WTC11 (cell line): Measurements from ENCODE around the gene HEPACAM. TPM values are rescaled to one million over a fixed set of nuclear protein-coding genes. Genes with fewer than 3 reads are reported as not detected.

Source experiments
- ATAC-seq: fragments of 200-7000 bp; cut with Tn5 transposase; 2 replicates; pipeline ENCODE4 v1.10.0; 2021; ENCODE audit warnings: mild to moderate bottlenecking, moderate library complexity
- CTCF ChIA-PET: fragments of 300-600 bp; sonication (Branson Sonifier 250); formaldehyde crosslinking; loops from one replicate; lab custom pipeline; 2021; ENCODE audit warnings: antibody characterized with exemption; lab: Charles Lee
- POLR2A ChIA-PET: fragments of 350-600 bp; sonication (Branson Sonifier 250); formaldehyde crosslinking; loops from one replicate; lab custom pipeline; 2021; ENCODE audit warnings: antibody characterized with exemption; lab: Charles Lee
- DNase-seq: peaks from one replicate; pipeline ENCODE4 v3.0.0; 2021; ENCODE audit warnings: low spot score
- H3K27ac Mint-ChIP-seq: 2 replicates; pipeline ENCODE4 v1.8.0; 2021; ENCODE audit warnings: mixed read lengths
- H3K27me3 Mint-ChIP-seq: 2 replicates; pipeline ENCODE4 v1.8.0; 2021; ENCODE audit warnings: low read depth, mild to moderate bottlenecking, moderate library complexity, mixed read lengths
- H3K36me3 Mint-ChIP-seq: 2 replicates; pipeline ENCODE4 v1.8.0; 2021; ENCODE audit warnings: mixed read lengths
- H3K4me1 Mint-ChIP-seq: 2 replicates; pipeline ENCODE4 v1.8.0; 2022; ENCODE audit warnings: mixed read lengths
- H3K4me3 Mint-ChIP-seq: 2 replicates; pipeline ENCODE4 v1.8.0; 2021; ENCODE audit warnings: mild to moderate bottlenecking, moderate library complexity, mixed read lengths
- H3K9me3 Mint-ChIP-seq: 2 replicates; pipeline ENCODE4 v1.8.0; 2021; ENCODE audit warnings: mixed read lengths
- CBFB ChIP-seq: sonication (generic); formaldehyde crosslinking; IDR thresholded peaks from 2 replicates; pipeline ENCODE4 v1.8.1; 2022; ENCODE audit warnings: mild to moderate bottlenecking, low read depth, missing genetic modification reagents
- CDX4 ChIP-seq: fragments of 250-450 bp; sonication (Bioruptor Pico); IDR thresholded peaks from 2 replicates; pipeline ENCODE4 v1.9.0; 2021; ENCODE audit warnings: moderate library complexity, mild to moderate bottlenecking, inconsistent platforms, borderline replicate concordance
- CREM ChIP-seq: sonication (generic); formaldehyde crosslinking; IDR thresholded peaks from 2 replicates; pipeline ENCODE4 v1.8.1; 2022; ENCODE audit warnings: mild to moderate bottlenecking, missing genetic modification reagents, moderate library complexity
- E2F4 ChIP-seq: sonication (generic); formaldehyde crosslinking; IDR thresholded peaks from 2 replicates; pipeline ENCODE4 v1.8.1; 2022; ENCODE audit warnings: low read depth, mild to moderate bottlenecking, moderate library complexity, missing genetic modification reagents, borderline replicate concordance
- ERG ChIP-seq: fragments of 250-450 bp; sonication (Bioruptor Pico); IDR thresholded peaks from 2 replicates; pipeline ENCODE4 v1.8.0; 2021; ENCODE audit warnings: mild to moderate bottlenecking
- FOXJ3 ChIP-seq: sonication (generic); formaldehyde crosslinking; IDR thresholded peaks from 2 replicates; pipeline ENCODE4 v1.9.0; 2021; ENCODE audit warnings: missing genetic modification reagents, mild to moderate bottlenecking, borderline replicate concordance
- JUN ChIP-seq: sonication (generic); formaldehyde crosslinking; IDR thresholded peaks from 2 replicates; pipeline ENCODE4 v1.8.0; 2023; ENCODE audit warnings: mild to moderate bottlenecking, missing genetic modification reagents
- MYBL2 ChIP-seq: sonication (generic); formaldehyde crosslinking; IDR thresholded peaks from 2 replicates; pipeline ENCODE4 v1.8.1; 2023; ENCODE audit warnings: mild to moderate bottlenecking, moderate library complexity, missing genetic modification reagents
- OVOL2 ChIP-seq: fragments of 250-450 bp; sonication (Bioruptor Pico); IDR thresholded peaks from 2 replicates; pipeline ENCODE4 v1.9.0; 2021; ENCODE audit warnings: mild to moderate bottlenecking, borderline replicate concordance
- SP1 ChIP-seq: sonication (generic); formaldehyde crosslinking; conservative IDR thresholded peaks from 2 replicates; pipeline ENCODE4 v1.8.1; 2022; ENCODE audit warnings: missing genetic modification reagents
- STAT6 ChIP-seq: sonication (generic); formaldehyde crosslinking; conservative IDR thresholded peaks from 2 replicates; pipeline ENCODE4 v1.8.1; 2023; ENCODE audit warnings: mild to moderate bottlenecking, low read depth, missing genetic modification reagents, moderate library complexity
- TCF7 ChIP-seq: sonication (generic); formaldehyde crosslinking; IDR thresholded peaks from 2 replicates; pipeline ENCODE4 v1.8.0; 2022; ENCODE audit warnings: mild to moderate bottlenecking, low read depth, missing genetic modification reagents, moderate library complexity
- ZNF138 ChIP-seq: sonication (generic); formaldehyde crosslinking; conservative IDR thresholded peaks from 2 replicates; pipeline ENCODE4 v1.8.1; 2022; ENCODE audit warnings: mild to moderate bottlenecking, moderate library complexity, missing genetic modification reagents
- ZNF317 ChIP-seq: sonication (generic); formaldehyde crosslinking; IDR thresholded peaks from 2 replicates; pipeline ENCODE4 v1.8.1; 2023; ENCODE audit warnings: low read depth, mild to moderate bottlenecking, moderate library complexity, missing genetic modification reagents, borderline replicate concordance
- ZNF423 ChIP-seq: fragments of 250-450 bp; sonication (Bioruptor Pico); IDR thresholded peaks from 2 replicates; pipeline ENCODE4 v2.1.2; 2022; ENCODE audit warnings: mild to moderate bottlenecking, moderate library complexity
- ZNF532 ChIP-seq: fragments of 250-450 bp; sonication (Bioruptor Pico); IDR thresholded peaks from 2 replicates; pipeline ENCODE4 v1.9.0; 2021; ENCODE audit warnings: mild to moderate bottlenecking, borderline replicate concordance
- total RNA-seq: library from RNA; stranded (reverse); gene quantifications from 3 replicates; pipeline ENCODE4 v1.2.3, GENCODE V29; 2021

The HEPACAM gene
- total RNA-seq, 1 experiment from 2014 or later = not detected

- Mint-ChIP-seq H3K36me3 (no peaks in the 10 kb centered on the region), H3K27ac (no peak overlapping the region), H3K4me1 (0 out of 2 replicates have a peak, but pooled peaks cover 2% of the 10 kb centered on the region), H3K27me3 (peaks cover 25% of the 10 kb centered on the region), H3K9me3 (no peaks in the 10 kb centered on the region), H3K4me3 (no peak overlapping the region)
- TF ChIP-seq CREM (CRISPR knock-in tag) (no peak), ZNF532 (no peak), CDX4 (CRISPR knock-in tag) (no peak)
- ATAC-seq (no peak), DNase-seq (no peak)
- ChIA-PET POLR2A (interaction anchor here (0.6 kb wide), 1 partner anchor 62 kb away, joined by 4 read pairs; no protein-coding TSS in a partner anchor), CTCF (interaction anchor here (1.2 to 1.3 kb wide), 2 partner anchors 40 to 56 kb away, joined by 6 read pairs; partner anchors contain the start of gene ROBO4)
Observed at GRCh38 chr11:124938206-124938765, 2.4 kb upstream of the HEPACAM start.

- Mint-ChIP-seq H3K9me3 (no peaks in the 10 kb centered on the region), H3K4me3 (no peak overlapping the region), H3K27ac (no peak overlapping the region), H3K36me3 (no peaks in the 10 kb centered on the region), H3K4me1 (0 out of 2 replicates have a peak, but pooled peaks cover 2% of the 10 kb centered on the region), H3K27me3 (peaks cover 25% of the 10 kb centered on the region)
- DNase-seq = no peak
- TF ChIP-seq JUN (CRISPR knock-in tag) (no peak), ZNF423 (CRISPR knock-in tag) (no peak), ERG (no peak), TCF7 (CRISPR knock-in tag) (no peak), E2F4 (no peak), ZNF317 (CRISPR knock-in tag) (no peak), SP1 (no peak), STAT6 (CRISPR knock-in tag) (no peak), FOXJ3 (no peak), CBFB (CRISPR knock-in tag) (no peak), ZNF138 (no peak), OVOL2 (CRISPR knock-in tag) (no peak), MYBL2 (no peak)
- no peak for ATAC-seq
- POLR2A ChIA-PET = no interaction called here
- CTCF ChIA-PET = interaction anchor here (1.2 kb wide), 1 partner anchor 39 kb away, joined by 6 read pairs; the partner anchor contains the start of gene ROBO4
Observed at GRCh38 chr11:124937336-124937935, 1.6 kb upstream of the HEPACAM start.
